ENCODE results near the gene PLCL2.
"Not testable (repeated sequence)": the region's sequence is repeated elsewhere in the genome, so short reads cannot be mapped to it uniquely, and the experiment has no call there.

PLCL2 gene

GRCh38 chr3:17087509-17087908 is 202.8 kb downstream of the PLCL2 start:
- DNase-seq = no peak

- DNase-seq = no peak
These were observed 203.3 kb downstream of the PLCL2 start for GRCh38 chr3:17088017-17088416.

- DNase-seq = peak in 1 of 2 experiments; percentile 41
These were observed 204.0 kb downstream of the PLCL2 start for GRCh38 chr3:17088602-17089313.

- no peak for DNase-seq
These were observed 204.6 kb downstream of the PLCL2 start for GRCh38 chr3:17089314-17089700.

DNA sequence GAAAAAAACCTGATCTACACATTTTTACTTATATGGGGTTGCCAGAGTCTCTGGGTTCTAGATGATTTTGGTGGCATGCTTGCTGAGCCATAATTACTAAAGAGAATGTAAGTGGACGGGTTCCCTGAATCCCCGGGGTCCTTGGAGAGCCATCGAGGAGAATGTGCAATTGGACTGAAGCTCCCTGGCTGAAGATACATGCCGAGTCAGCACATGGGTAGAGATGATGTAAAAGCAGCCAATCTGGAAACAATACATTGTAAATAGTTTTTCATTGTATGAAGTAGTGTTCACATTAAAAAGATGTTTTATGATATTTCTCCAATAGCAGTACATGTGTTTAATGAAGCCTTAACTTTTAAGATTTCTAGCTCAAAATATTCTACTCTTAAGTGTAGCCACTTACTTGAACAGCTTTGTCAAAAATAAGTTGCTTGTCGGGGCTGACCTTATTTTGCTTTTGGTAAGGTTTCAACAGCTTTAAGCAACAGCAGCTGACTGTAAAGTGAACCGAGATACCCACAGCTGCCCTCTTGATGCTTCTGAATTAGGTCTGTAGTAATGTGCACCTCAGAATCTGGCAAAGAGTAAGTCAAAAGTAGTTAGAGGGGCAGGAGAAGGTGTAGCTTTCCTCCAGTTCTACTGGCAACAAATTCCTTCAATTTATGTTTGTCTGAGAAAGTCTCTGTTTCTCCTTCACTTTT is 205.7 kb downstream of the PLCL2 start:
- DNase-seq = no peak

- DNase-seq = no peak
These were observed 207.3 kb downstream of the PLCL2 start for GRCh38 chr3:17091910-17092582.

DNA sequence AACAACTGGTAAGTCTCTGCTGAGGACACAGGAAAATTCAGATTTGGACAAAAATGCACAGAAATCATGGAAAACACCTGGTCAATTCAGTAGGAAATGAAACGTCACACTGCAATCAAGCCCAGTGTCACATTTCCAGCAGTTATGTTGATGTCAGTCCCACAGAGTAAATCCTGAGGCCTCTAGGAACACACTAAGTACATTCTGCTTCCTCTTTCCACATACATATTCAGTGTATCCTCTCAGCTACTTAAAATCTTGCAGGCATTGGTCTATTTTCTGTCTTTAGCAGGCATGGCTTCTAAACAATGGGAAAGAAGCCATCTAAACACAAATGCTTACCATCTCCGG is 207.8 kb downstream of the PLCL2 start:
- no peak for DNase-seq

DNA sequence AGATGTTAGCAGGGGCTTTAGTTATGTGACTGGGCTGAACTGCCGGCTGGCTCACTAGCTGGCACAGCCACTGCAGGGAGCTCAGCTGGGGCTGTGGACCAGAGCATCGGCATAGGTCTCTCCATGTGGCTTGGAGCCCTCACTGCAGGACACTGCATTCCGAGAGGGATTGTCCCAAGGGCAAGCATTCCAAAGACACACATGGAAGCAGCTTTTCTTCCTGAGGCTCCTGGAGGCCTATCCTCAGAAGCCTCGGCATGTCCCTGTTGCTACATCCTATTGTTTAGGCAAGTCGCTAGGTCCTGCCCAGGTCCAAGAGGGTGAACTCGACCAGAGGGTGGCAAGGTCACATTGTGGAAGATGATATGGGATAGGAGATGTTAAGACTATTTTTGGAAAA is 209.8 kb downstream of the PLCL2 start:
- no peak for DNase-seq

- no peak for DNase-seq
These were observed 218.8 kb downstream of the PLCL2 start for GRCh38 chr3:17103579-17103978.

DNA sequence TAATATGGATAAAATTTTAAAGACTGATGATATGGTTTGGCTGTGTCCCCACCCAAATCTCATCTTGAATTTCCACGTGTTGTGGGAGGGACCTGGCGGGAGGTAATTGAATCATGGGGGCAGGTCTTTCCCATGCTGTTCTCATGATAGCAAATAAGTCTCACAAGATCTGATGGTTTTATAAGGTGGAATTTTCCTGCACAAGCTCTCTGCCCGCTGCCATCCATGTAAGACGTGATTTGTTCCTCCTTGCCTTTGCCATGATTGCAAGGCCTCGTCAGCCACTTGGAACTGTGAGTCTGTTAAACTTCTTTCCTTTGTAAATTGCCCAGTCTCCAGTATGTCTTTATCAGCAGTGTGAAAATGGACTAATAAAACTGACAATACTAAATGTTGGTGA is 222.0 kb downstream of the PLCL2 start:
- DNase-seq = not testable (repeated sequence)

DNA sequence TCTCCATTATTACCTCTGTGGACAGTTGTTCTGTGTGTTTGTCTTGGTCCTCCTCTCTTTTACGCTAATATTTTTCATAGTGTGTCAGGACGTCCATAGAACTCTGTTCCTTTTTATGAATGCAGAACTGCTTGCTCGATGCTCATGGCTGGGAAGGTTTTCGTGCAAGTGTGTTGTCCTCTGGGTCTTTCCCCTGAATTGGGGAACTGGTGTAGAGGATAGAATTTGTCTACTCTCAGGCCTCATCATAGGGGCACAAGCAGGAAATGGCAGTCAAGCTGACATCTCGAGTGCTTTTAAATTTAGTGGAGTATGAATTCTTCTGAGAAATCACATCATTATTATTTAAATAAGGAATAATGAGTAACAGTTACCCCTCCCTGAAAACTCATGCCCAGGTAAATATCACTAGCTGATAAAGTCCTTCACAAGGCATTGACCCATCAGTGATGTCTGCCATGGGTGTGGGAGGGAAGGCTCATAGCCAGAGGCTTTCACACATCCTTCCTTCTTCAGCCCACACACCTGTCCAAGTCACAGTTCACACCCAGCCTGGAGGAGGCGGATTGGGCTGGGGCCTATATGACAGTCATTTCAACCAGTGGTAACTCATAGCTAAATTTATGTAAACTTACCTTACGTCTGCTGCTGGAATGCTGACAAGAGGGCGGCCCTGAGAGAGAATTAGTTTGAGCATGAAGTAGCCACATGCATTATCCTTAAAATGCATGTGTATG is 226.1 kb downstream of the PLCL2 start:
- DNase-seq = no peak

GRCh38 chr3:17111586-17111985 is 226.8 kb downstream of the PLCL2 start:
- DNase-seq = no peak

- DNase-seq = no peak
These were observed 230.4 kb downstream of the PLCL2 start for GRCh38 chr3:17115186-17115585.

DNA sequence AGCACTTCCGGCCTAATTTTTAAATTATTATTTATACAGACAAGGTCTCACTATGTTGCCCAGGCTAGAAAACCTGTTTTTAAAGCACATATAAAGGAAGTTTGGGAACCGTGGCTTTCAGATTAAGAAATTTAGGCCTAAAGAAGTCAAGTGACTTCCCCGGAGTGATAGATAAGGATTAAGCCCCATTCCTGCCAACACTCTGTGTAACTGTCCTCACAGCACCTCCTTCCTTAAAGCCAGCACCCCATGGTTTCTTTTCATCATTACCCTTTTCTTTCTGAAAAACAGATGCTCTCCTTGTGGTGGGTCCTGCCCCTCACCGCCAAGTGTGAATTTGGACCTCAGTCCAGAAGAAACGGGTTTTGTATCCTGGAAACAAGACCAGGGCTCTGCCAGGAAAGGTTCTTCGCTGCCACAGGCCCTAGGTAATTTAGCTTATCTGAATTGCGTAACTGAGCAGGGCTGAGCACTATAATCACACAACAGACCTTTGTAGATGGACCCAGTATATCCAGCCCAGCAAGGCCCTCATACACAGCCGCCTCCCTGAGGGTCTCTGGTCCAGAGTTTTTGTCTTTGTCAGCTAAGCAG is 231.3 kb downstream of the PLCL2 start:
- DNase-seq = no peak

GRCh38 chr3:17118771-17119170 is 234.0 kb downstream of the PLCL2 start:
- no peak for DNase-seq

GRCh38 chr3:17119201-17120072 is 234.7 kb downstream of the PLCL2 start:
- DNase-seq = no peak

DNA sequence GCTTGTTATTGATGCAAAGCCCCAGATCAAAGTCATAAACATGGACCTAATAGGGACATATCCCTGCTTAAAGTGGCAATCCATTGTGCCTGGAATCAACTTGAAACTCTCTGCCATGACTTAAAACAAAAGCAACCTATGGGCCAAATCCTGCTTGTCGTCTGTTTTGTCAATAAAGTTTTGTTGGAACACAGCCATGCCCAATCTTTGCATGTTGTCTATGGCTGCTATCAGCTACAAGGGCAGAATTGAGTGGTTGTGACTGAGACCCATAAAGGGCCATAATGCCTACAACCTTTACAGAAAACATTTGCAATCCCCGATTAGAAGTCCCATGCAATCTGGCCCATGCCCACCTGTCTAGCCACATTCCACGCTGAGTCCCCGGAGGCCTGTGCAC is 235.4 kb downstream of the PLCL2 start:
- DNase-seq = no peak

DNA sequence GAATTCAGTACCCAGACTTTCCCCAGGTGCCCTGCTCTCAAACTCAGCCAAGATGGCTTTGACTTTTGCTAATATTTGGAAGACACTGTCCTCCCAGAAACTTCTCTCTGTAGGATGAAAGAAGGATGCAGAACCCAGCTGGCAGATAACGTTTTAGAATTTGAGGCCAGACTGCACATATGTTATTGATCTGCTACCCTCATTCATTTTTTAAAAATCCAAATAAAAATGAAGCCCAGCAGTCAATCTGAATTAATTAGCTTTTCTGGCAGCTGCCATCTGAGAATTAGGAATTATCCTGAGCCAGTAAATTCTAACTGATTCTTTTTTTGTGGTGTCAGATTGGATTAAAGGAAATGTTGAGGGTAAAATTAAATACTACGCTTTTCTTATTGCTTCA is 236.6 kb downstream of the PLCL2 start:
- no peak for DNase-seq

DNA sequence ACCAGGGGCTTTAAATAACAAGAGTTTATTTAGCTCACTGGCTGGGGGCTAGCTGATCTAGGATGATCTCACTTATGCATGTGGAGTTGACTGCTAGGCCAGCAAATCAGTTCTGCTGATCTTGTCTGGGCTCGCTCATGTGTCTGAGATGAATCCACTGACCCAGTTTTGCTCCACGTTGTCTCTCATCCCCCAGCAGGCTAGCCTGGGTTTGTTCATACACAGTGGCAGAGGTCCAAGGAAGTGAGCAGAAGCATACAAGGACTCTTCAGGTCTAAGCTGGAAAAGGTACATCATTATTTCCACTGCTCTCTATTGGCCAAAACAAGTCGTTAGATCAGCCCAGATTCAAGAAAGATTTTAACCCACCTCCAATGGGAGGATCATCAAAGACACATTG is 238.0 kb downstream of the PLCL2 start:
- DNase-seq = no peak

DNA sequence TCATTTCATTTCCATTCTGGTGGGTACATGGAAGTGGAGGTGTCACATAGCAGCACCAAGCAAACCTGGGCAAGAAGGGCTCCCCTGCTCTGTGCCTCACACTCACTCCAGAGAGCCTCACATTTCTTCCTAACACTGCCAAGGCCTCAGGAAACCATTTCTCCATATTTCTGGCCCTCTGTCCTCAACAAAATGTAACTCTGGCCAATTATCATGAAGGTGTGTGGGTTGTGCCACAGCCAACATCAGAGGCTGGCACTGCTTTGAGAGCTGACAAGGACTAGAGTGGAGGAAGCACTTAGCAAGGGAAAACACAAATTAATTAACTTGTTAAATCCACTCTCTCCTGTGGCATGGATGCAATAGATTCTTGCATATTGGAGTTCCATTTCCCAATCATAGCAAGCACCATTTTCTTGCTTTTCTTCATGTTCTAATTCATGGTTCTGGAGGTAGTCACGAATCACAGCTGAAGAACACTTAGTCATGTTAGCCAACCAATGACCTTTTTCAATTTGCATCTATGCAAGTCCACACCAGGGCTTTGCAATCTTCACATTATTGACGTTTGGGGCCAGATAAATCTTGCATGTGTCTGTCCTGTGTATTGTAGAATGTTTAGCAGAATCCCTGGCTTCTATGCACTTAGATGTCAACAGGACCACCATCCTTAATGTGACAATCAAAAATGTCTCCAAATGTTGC is 241.1 kb downstream of the PLCL2 start:
- no peak for DNase-seq

GRCh38 chr3:17128671-17129070 is 243.9 kb downstream of the PLCL2 start:
- DNase-seq = not testable (repeated sequence)

Data from stimulated activated CD4-positive, alpha-beta T cell treated with anti-CD3 and anti-CD28 coated beads, Interleukin-4, amount 100 ng/mL, for 4 hours (primary cell).